ENCODE data around the gene NR3C1. TPM values are rescaled to one million over a fixed set of nuclear protein-coding genes. Genes with fewer than 3 reads are reported as not detected.

NR3C1 gene
- total and polyA plus RNA-seq, 4 donors: 27.5 to 79.7 (median 58.0) TPM

DNA sequence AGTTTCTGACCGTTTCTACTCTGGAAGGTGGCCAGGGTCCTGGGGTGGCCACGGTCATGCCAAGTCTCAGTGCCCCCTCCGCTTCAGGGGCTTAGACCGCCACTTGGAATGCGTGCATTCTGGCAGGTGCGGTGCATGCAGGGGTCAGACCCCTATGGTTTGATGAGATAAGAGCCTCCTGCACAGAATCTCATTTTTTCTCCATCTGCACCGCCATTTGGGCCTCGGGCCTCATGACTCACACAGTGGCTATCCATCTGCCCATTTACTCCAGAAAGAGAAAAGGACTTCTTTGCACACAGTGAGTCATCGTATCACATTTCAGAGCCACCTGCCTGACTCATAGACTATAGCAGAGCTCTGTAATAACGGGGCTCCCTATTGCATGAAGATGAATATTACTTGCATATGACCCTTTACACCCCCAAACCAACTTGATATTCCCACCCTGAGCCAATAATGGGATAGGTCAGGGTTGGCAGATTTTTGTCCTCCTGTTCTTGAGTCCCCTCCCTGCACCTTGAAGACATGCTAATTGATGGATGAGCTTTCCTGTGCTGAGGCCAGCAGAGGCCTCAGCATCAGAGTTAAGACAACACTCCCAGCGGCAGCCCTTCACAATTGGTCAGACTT, 157.4 kb downstream of the NR3C1 start:
- no peak for DNase-seq (ENCODE audit: low read depth in 4 of 6, low spot score in 6 of 6)
- no peaks in the 10 kb centered on the region for H3K4me1 ChIP-seq (ENCODE audit: control insufficient read depth, insufficient read depth, low read length)
- H3K27ac ChIP-seq (ENCODE audit: low read depth, low read length): no peak overlapping the region
- H3K27me3 ChIP-seq (ENCODE audit: control insufficient read depth, insufficient read depth, low read length): no peaks in the 10 kb centered on the region
- H3K4me3 ChIP-seq (ENCODE audit: low read depth, low read length): no peak overlapping the region
- WGBS (ENCODE audit: insufficient coverage): 91% methylated on average over 8 of the region's 11 CpGs
- H3K9me3 ChIP-seq (ENCODE audit: control insufficient read depth, insufficient read depth, low read length): peaks cover 2% of the 10 kb centered on the region
- no peaks in the 10 kb centered on the region for H3K36me3 ChIP-seq (ENCODE audit: control insufficient read depth, insufficient read depth, low read length)

GRCh38 chr5:143244990-143245389, 158.5 kb downstream of the NR3C1 start:
- WGBS (ENCODE audit: insufficient coverage): 92% methylated on average over 2 of the region's 2 CpGs
- Histone ChIP-seq H3K4me1 (ENCODE audit: control insufficient read depth, insufficient read depth, low read length) (no peaks in the 10 kb centered on the region), H3K27me3 (ENCODE audit: control insufficient read depth, insufficient read depth, low read length) (no peaks in the 10 kb centered on the region), H3K36me3 (ENCODE audit: control insufficient read depth, insufficient read depth, low read length) (no peaks in the 10 kb centered on the region), H3K9me3 (ENCODE audit: control insufficient read depth, insufficient read depth, low read length) (peaks cover 2% of the 10 kb centered on the region), H3K4me3 (ENCODE audit: low read depth, low read length) (no peak overlapping the region), H3K27ac (ENCODE audit: low read depth, low read length) (no peak overlapping the region)
- DNase-seq (ENCODE audit: low read depth in 4 of 6, low spot score in 6 of 6): no peak

- Histone ChIP-seq H3K4me3 (ENCODE audit: low read depth, low read length) (no peak overlapping the region), H3K9me3 (ENCODE audit: control insufficient read depth, insufficient read depth, low read length) (peaks cover 2% of the 10 kb centered on the region), H3K27me3 (ENCODE audit: control insufficient read depth, insufficient read depth, low read length) (no peaks in the 10 kb centered on the region), H3K27ac (ENCODE audit: low read depth, low read length) (no peak overlapping the region), H3K36me3 (ENCODE audit: control insufficient read depth, insufficient read depth, low read length) (no peaks in the 10 kb centered on the region), H3K4me1 (ENCODE audit: control insufficient read depth, insufficient read depth, low read length) (no peaks in the 10 kb centered on the region)
- DNase-seq (ENCODE audit: low read depth in 4 of 6, low spot score in 6 of 6): peak in 1 of 6 donors; percentile 38
- 95% methylated on average over 12 of the region's 16 CpGs for WGBS (ENCODE audit: insufficient coverage)
Measured at GRCh38 chr5:143244000-143244736, 159.3 kb downstream of the NR3C1 start.

- no peaks in the 10 kb centered on the region for H3K27me3 ChIP-seq (ENCODE audit: control insufficient read depth, insufficient read depth, low read length)
- no peaks in the 10 kb centered on the region for H3K36me3 ChIP-seq (ENCODE audit: control insufficient read depth, insufficient read depth, low read length)
- no peak overlapping the region for H3K27ac ChIP-seq (ENCODE audit: low read depth, low read length)
- no peak for DNase-seq (ENCODE audit: low read depth in 4 of 6, low spot score in 6 of 6)
- no peaks in the 10 kb centered on the region for H3K4me1 ChIP-seq (ENCODE audit: control insufficient read depth, insufficient read depth, low read length)
- whole genome bisulfite sequencing (ENCODE audit: insufficient coverage): 86% methylated on average over 4 of the region's 6 CpGs
- peaks cover 2% of the 10 kb centered on the region for H3K9me3 ChIP-seq (ENCODE audit: control insufficient read depth, insufficient read depth, low read length)
- no peak overlapping the region for H3K4me3 ChIP-seq (ENCODE audit: low read depth, low read length)
Measured at GRCh38 chr5:143243103-143243502, 160.4 kb downstream of the NR3C1 start.

- H3K9me3 ChIP-seq (ENCODE audit: control insufficient read depth, insufficient read depth, low read length): peaks cover 2% of the 10 kb centered on the region
- H3K36me3 ChIP-seq (ENCODE audit: control insufficient read depth, insufficient read depth, low read length): no peaks in the 10 kb centered on the region
- no peak for DNase-seq (ENCODE audit: low read depth in 4 of 6, low spot score in 6 of 6)
- no peaks in the 10 kb centered on the region for H3K4me1 ChIP-seq (ENCODE audit: control insufficient read depth, insufficient read depth, low read length)
- no peaks in the 10 kb centered on the region for H3K27me3 ChIP-seq (ENCODE audit: control insufficient read depth, insufficient read depth, low read length)
- WGBS (ENCODE audit: insufficient coverage): no CpG with 5 or more reads among the region's 1 CpG
- H3K27ac ChIP-seq (ENCODE audit: low read depth, low read length): no peak overlapping the region
- no peak overlapping the region for H3K4me3 ChIP-seq (ENCODE audit: low read depth, low read length)
Measured at GRCh38 chr5:143241892-143242291, 161.6 kb downstream of the NR3C1 start.

DNA sequence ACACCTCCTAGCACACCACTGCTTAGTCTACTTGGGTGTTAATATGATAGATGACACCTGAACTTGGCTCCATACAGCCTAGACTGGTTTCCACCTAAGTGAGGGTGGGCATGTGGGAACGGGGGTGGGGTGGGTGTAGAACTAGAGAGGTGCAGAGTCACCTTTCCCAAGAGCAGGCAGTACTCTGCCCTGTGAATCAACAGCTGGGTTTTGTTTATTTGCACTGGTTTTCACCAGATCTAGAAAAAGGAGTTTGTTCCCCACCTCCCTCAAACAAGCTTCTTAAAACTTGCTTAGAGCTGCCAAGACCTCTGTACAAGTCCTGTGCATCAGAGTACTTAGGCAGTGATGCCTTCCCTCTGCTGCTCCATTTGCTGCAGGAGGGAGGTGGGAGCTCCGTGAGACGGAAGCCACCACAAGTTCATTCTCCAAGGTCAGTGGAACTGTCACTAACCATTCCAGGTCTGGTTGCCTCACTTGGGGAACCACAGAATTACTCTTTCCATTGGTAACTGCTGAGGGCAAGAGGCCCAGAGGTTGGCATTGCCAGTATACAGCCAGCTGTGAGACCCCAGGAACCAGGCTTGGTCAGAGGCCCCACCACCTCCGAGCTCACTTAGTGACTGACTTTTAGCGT, 163.5 kb downstream of the NR3C1 start:
- Histone ChIP-seq H3K4me3 (ENCODE audit: low read depth, low read length) (no peak overlapping the region), H3K4me1 (ENCODE audit: control insufficient read depth, insufficient read depth, low read length) (no peaks in the 10 kb centered on the region), H3K36me3 (ENCODE audit: control insufficient read depth, insufficient read depth, low read length) (no peaks in the 10 kb centered on the region), H3K27ac (ENCODE audit: low read depth, low read length) (no peak overlapping the region), H3K27me3 (ENCODE audit: control insufficient read depth, insufficient read depth, low read length) (no peaks in the 10 kb centered on the region), H3K9me3 (ENCODE audit: control insufficient read depth, insufficient read depth, low read length) (no peaks in the 10 kb centered on the region)
- no peak for DNase-seq (ENCODE audit: low read depth in 4 of 6, low spot score in 6 of 6)
- 91% methylated on average over 3 of the region's 5 CpGs for whole genome bisulfite sequencing (ENCODE audit: insufficient coverage)

GRCh38 chr5:143238620-143239019, 164.9 kb downstream of the NR3C1 start:
- DNase-seq (ENCODE audit: low read depth in 4 of 6, low spot score in 6 of 6): no peak
- Histone ChIP-seq H3K27me3 (ENCODE audit: control insufficient read depth, insufficient read depth, low read length) (no peaks in the 10 kb centered on the region), H3K4me3 (ENCODE audit: low read depth, low read length) (no peak overlapping the region), H3K27ac (ENCODE audit: low read depth, low read length) (no peak overlapping the region), H3K36me3 (ENCODE audit: control insufficient read depth, insufficient read depth, low read length) (no peaks in the 10 kb centered on the region), H3K9me3 (ENCODE audit: control insufficient read depth, insufficient read depth, low read length) (no peaks in the 10 kb centered on the region), H3K4me1 (ENCODE audit: control insufficient read depth, insufficient read depth, low read length) (no peaks in the 10 kb centered on the region)
- 100% methylated on average over 1 of the region's 2 CpGs for WGBS (ENCODE audit: insufficient coverage)

GRCh38 chr5:143237664-143238063, 165.8 kb downstream of the NR3C1 start:
- WGBS (ENCODE audit: insufficient coverage): 99% methylated on average over 6 of the region's 10 CpGs
- no peak overlapping the region for H3K27ac ChIP-seq (ENCODE audit: low read depth, low read length)
- H3K4me3 ChIP-seq (ENCODE audit: low read depth, low read length): no peak overlapping the region
- H3K4me1 ChIP-seq (ENCODE audit: control insufficient read depth, insufficient read depth, low read length): no peaks in the 10 kb centered on the region
- H3K27me3 ChIP-seq (ENCODE audit: control insufficient read depth, insufficient read depth, low read length): no peaks in the 10 kb centered on the region
- H3K9me3 ChIP-seq (ENCODE audit: control insufficient read depth, insufficient read depth, low read length): no peaks in the 10 kb centered on the region
- no peaks in the 10 kb centered on the region for H3K36me3 ChIP-seq (ENCODE audit: control insufficient read depth, insufficient read depth, low read length)
- no peak for DNase-seq (ENCODE audit: low read depth in 4 of 6, low spot score in 6 of 6)

DNA sequence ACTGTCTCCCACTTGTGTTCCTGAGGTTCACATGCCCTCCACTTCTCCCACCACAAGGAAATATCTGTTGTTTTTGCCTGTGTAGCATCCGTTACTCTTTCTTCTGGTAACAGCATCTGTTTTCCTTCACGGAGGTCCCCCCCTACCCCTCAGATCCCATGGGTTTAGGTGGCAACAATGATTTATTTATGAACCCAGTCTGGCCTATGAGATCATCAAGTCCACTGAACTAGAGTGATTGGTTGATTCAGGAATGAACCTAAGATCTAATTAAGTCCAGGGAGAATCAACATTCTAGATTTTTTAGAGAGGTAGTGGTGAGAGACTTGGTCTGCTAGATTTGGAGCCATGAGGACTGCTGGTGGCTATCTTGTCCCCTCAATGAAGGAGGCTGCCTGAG, 166.8 kb downstream of the NR3C1 start:
- no peak for DNase-seq (ENCODE audit: low read depth in 4 of 6, low spot score in 6 of 6)

More for the DNA sequence above, 166.8 kb downstream of the NR3C1 start:
- Histone ChIP-seq H3K27me3 (ENCODE audit: control insufficient read depth, insufficient read depth, low read length) (no peaks in the 10 kb centered on the region), H3K27ac (ENCODE audit: low read depth, low read length) (no peak overlapping the region), H3K36me3 (ENCODE audit: control insufficient read depth, insufficient read depth, low read length) (no peaks in the 10 kb centered on the region), H3K4me3 (ENCODE audit: low read depth, low read length) (no peak overlapping the region), H3K9me3 (ENCODE audit: control insufficient read depth, insufficient read depth, low read length) (no peaks in the 10 kb centered on the region), H3K4me1 (ENCODE audit: control insufficient read depth, insufficient read depth, low read length) (no peaks in the 10 kb centered on the region)
- WGBS (ENCODE audit: insufficient coverage): no CpG with 5 or more reads among the region's 2 CpGs
